DMS79 treated with DMSO at 0.1 percent for 48 hours (cell line): ENCODE measurements around the gene ZCRB1.

Experiments used
- DNase-seq: peaks from one replicate; lab custom pipeline; 2025; lab: John Stamatoyannopoulos, UW

Gene ZCRB1

GRCh38 chr12:42277396-42278127 lies 48.3 kb downstream of the ZCRB1 start:
- DNase-seq, result no peak

DNA sequence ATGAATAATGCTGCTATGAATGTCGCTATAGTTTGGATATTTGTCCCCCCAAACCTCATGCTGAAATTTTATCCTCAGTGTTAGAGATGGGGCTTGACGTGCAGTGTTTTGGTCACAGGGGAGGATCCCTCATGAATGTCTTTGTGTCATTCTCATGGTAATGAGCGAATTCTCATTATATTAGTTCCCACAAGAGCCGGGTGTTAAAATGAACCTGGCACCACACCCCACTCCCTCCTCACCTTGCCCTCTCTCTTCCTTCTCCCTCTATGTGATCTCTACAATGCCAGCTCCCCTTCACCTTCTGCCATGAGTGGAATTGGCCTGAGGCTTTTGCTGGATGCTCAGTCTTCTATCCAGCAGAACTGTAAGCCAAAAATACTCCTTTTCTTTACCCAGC lies 50.4 kb downstream of the ZCRB1 start:
- no peak for DNase-seq

DNA sequence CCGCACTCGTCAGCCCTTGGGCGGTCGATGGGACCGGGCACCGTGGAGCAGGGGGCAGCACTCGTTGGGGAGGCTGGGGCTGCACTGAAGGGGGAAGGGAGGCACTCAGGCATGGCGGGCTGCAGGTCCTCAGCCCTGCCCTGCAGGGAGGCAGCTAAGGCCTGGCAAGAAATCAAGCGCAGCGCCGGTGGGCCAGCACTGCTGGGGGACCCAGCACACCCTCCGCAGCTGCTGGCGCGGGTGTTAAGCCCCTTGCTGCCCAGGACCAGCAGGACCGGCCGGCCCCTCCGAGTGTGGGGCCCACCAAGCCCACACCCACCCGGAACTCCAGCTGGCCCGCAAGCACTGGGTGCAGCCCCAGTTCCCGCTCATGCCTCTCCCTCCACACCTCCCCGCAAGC lies 52.2 kb downstream of the ZCRB1 start:
- DNase-seq, result no peak

DNA sequence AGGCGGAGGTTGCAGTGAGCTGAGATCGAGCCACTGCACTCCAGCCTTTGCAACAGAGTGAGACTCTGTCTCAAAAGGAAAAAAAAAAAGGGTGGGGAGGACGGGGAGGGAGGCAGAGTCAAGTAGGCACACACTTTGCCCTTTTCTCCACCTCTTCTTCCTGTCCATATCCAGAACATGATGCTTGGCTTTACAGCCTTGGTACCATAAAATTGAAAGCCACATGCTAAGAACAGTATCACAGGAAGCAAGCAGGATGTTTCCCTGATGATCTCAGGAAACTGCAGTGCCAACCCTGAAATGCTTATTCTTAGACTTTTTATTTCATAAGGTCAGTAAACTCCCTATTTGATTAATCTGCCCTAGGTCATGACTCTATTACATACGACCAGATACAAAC lies 55.3 kb downstream of the ZCRB1 start:
- no peak for DNase-seq

- no peak for DNase-seq
Observed at GRCh38 chr12:42267413-42268190, 58.3 kb downstream of the ZCRB1 start.

GRCh38 chr12:42266579-42267230 lies 59.2 kb downstream of the ZCRB1 start:
- no peak for DNase-seq

DNA sequence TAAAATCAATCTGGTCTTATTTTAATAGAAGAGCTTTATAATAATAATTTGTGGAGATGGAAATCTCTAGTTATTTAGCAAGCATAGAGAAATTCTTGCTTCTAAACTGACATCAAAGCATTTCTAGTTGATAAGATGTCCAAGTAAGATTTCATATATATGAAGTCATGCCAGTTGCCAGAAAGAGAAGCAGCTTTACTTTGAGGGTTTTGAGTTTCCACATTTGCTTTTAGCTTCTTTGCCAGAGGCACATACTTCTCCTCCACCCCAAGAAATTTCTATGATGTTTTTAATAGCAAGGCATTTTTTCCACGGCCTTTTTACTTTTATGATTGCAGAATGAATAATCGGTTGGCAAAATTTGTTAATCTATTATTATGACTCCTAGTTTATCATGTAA lies 63.6 kb downstream of the ZCRB1 start:
- DNase-seq, result no peak
